Measurements from ENCODE around the gene TMBIM4. TPM values are rescaled to one million over a fixed set of nuclear protein-coding genes. Genes with fewer than 3 reads are reported as not detected.

The TMBIM4 gene
- total RNA-seq, 2 donors from 2014 or later, result 114 to 161 TPM

GRCh38 chr12:66130267-66131066 is 39.3 kb downstream of the TMBIM4 start, which contains the start of gene LLPH:
TSS of gene LLPH (minus strand) at chr12:66130750. CDS start at chr12:66129106, 1,644 bp downstream.
- H3K4me3 ChIP-seq, result peak within 1 kb of the TSS; percentile 82
- no peaks in the 10 kb centered on the region for H3K9me3 ChIP-seq
- no peaks in the 10 kb centered on the region for H3K36me3 ChIP-seq
- no peak for TF ChIP-seq CTCF (IDR thresholded peaks at IDR 0.05)
- no peaks in the 10 kb centered on the region for H3K27me3 ChIP-seq (replicated peaks; ENCODE audit: insufficient read depth)
- DNase-seq (ENCODE audit: low spot score), result peak; percentile 48
- H3K27ac ChIP-seq, result peak within 1 kb of the TSS; percentile 17 to 44
- H3K4me1 ChIP-seq (ENCODE audit: control insufficient read depth in 1 of 2, low read depth in 2 of 2), result peaks cover 9 to 18% of the 10 kb centered on the region in 2 donors
- ATAC-seq (ENCODE audit: insufficient number of reproducible peaks, low FRiP score, low read depth), result peak; percentile 69

- H3K27ac ChIP-seq, result peak overlapping the region in 1 of 2 donors; percentile 17
- no peaks in the 10 kb centered on the region for H3K36me3 ChIP-seq
- TF ChIP-seq CTCF (IDR thresholded peaks at IDR 0.05), result no peak
- peaks cover 9 to 18% of the 10 kb centered on the region in 2 donors for H3K4me1 ChIP-seq (ENCODE audit: control insufficient read depth in 1 of 2, low read depth in 2 of 2)
- H3K9me3 ChIP-seq, result no peaks in the 10 kb centered on the region
- no peak for DNase-seq (ENCODE audit: low spot score)
- no peak for ATAC-seq (ENCODE audit: insufficient number of reproducible peaks, low FRiP score, low read depth)
- no peaks in the 10 kb centered on the region for H3K27me3 ChIP-seq (replicated peaks; ENCODE audit: insufficient read depth)
- H3K4me3 ChIP-seq, result peak overlapping the region; percentile 82
These were observed 39.9 kb downstream of the TMBIM4 start for GRCh38 chr12:66129934-66130266.

GRCh38 chr12:66127650-66128049 is 42.1 kb downstream of the TMBIM4 start:
- Histone ChIP-seq H3K9me3 (no peaks in the 10 kb centered on the region), H3K36me3 (no peaks in the 10 kb centered on the region)
- TF ChIP-seq CTCF (IDR thresholded peaks at IDR 0.05), result no peak

GRCh38 chr12:66120477-66120876 is 49.3 kb downstream of the TMBIM4 start:
- H3K9me3 ChIP-seq, result no peaks in the 10 kb centered on the region
- no peak overlapping the region for H3K27ac ChIP-seq
- no peak overlapping the region for H3K4me3 ChIP-seq
- peaks cover 11% of the 10 kb centered on the region for H3K36me3 ChIP-seq
- DNase-seq (ENCODE audit: low spot score), result no peak
- no peak for TF ChIP-seq CTCF (IDR thresholded peaks at IDR 0.05)
- ATAC-seq (ENCODE audit: insufficient number of reproducible peaks, low FRiP score, low read depth), result no peak
- peaks cover 0 to 17% of the 10 kb centered on the region in 2 donors for H3K4me1 ChIP-seq (ENCODE audit: control insufficient read depth in 1 of 2, low read depth in 2 of 2)
- no peaks in the 10 kb centered on the region for H3K27me3 ChIP-seq (replicated peaks; ENCODE audit: insufficient read depth)

More at GRCh38 chr12:66127650-66128049, 42.1 kb downstream of the TMBIM4 start:
- DNase-seq (ENCODE audit: low spot score) (no peak), ATAC-seq (ENCODE audit: insufficient number of reproducible peaks, low FRiP score, low read depth) (no peak)
- no peaks in the 10 kb centered on the region for H3K27me3 ChIP-seq (replicated peaks; ENCODE audit: insufficient read depth)
- H3K27ac ChIP-seq, result no peak overlapping the region
- H3K4me1 ChIP-seq (ENCODE audit: control insufficient read depth in 1 of 2, low read depth in 2 of 2), result peaks cover 9 to 18% of the 10 kb centered on the region in 2 donors
- no peak overlapping the region for H3K4me3 ChIP-seq

GRCh38 chr12:66119870-66120241 is 49.9 kb downstream of the TMBIM4 start:
- no peak overlapping the region for H3K27ac ChIP-seq
- no peak for ATAC-seq (ENCODE audit: insufficient number of reproducible peaks, low FRiP score, low read depth)
- no peaks in the 10 kb centered on the region for H3K27me3 ChIP-seq (replicated peaks; ENCODE audit: insufficient read depth)

More at GRCh38 chr12:66119870-66120241, 49.9 kb downstream of the TMBIM4 start:
- no peaks in the 10 kb centered on the region for H3K9me3 ChIP-seq
- no peak overlapping the region for H3K4me3 ChIP-seq
- TF ChIP-seq CTCF (IDR thresholded peaks at IDR 0.05), result no peak
- peaks cover 11% of the 10 kb centered on the region for H3K36me3 ChIP-seq
- no peak for DNase-seq (ENCODE audit: low spot score)
- H3K4me1 ChIP-seq (ENCODE audit: control insufficient read depth in 1 of 2, low read depth in 2 of 2), result peaks cover 0 to 17% of the 10 kb centered on the region in 2 donors
